ENCODE results near the gene AACS. TPM values are rescaled to one million over a fixed set of nuclear protein-coding genes. Genes with fewer than 3 reads are reported as not detected.

AACS gene
- total and polyA plus RNA-seq, 2 of the 4 experiments (the other 2 are of a cell fraction), result 22.0 to 24.9 TPM

DNA sequence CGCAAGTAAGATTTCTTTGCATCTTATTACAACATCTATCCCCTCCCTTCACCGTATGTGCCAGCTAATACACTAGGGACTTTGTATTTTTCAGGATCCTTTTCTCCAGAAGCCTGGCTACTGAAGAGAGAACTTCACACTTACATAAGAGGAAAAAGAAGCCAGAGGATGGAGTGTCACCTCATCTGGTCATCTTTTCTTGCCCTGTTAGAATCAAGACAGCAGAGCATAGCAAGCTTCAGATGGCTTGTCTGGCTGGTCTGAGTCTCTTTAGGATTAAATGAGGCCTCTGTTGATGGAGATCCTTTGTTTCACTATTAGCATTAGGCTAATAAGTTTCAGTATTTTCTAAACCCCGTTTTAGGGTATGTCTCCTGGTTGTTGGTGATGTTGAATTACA, 14.4 kb upstream of the AACS start:
- CTCF ChIA-PET, result no interaction called here
- no peak overlapping the region for H3K4me2 ChIP-seq (ENCODE audit: low read depth, low read length)
- TF ChIP-seq RCOR1 (IDR thresholded peaks at IDR 0.05; ENCODE audit: insufficient replicate concordance, low read length), result no peak
- no peak for TF ChIP-seq USF2 (IDR thresholded peaks at IDR 0.05; ENCODE audit: low read depth, low read length)
- no peak for TF ChIP-seq FOS (IDR thresholded peaks at IDR 0.05; ENCODE audit: low read depth, low read length)
- TF ChIP-seq BHLHE40 (IDR thresholded peaks at IDR 0.05; ENCODE audit: low read depth, low read length), result no peak
- TF ChIP-seq NFE2L2 (IDR thresholded peaks at IDR 0.05; ENCODE audit: low read depth, low read length), result no peak
- TF ChIP-seq CHD1 (IDR thresholded peaks at IDR 0.05; ENCODE audit: low read depth, low read length), result no peak
- no peak for TF ChIP-seq POLR2A (IDR thresholded peaks at IDR 0.05; ENCODE audit: low read depth, low read length)
- no peak for TF ChIP-seq MAFK (IDR thresholded peaks at IDR 0.05; ENCODE audit: low read depth, low read length)
- no peak overlapping the region for H3K23ac ChIP-seq (ENCODE audit: low read depth, low read length)
- no peak overlapping the region for H2AK9ac ChIP-seq (replicated peaks; ENCODE audit: low read depth, low read length, poor library complexity)
- no peak overlapping the region for H3K27ac ChIP-seq (ENCODE audit: insufficient read depth, low read length)
- no TSS peak for BruUV-seq (replicated peaks)
- intact Hi-C loops (cut with micrococcal nuclease) (no loop called here), dilution Hi-C loops (cut with HindIII; ENCODE audit: low sequenced_read_pairs, unreplicated experiment) (no loop called here), in situ Hi-C loops (cut with MboI; ENCODE audit: low sequenced_read_pairs) (no loop called here)
- 40% methylated on average over 1 of the region's 3 CpGs; no CpG with 5 or more reads in 1 of the 2 experiments for WGBS, 2 experiments (ENCODE audit: extremely low coverage in 2 of 2, insufficient read length in 1 of 2)
- H3K79me1 ChIP-seq (ENCODE audit: low read depth in 1 of 2, low read length in 2 of 2), result no peaks in the 10 kb centered on the region
- DNase-seq (no peak), ATAC-seq (ENCODE audit: low read depth) (no peak)
- H3K9me1 ChIP-seq (ENCODE audit: insufficient read depth, low read length), result peaks cover 3% of the 10 kb centered on the region; the same call in 1 of the 2 replicates
- no peak overlapping the region for H2BK120ac ChIP-seq (ENCODE audit: low read depth, low read length)
- H4K5ac ChIP-seq (ENCODE audit: low read depth, low read length), result no peak overlapping the region
- no peak overlapping the region for H2AK5ac ChIP-seq (ENCODE audit: low read depth, low read length)
- H3K18ac ChIP-seq (ENCODE audit: low read depth, low read length), result no peak overlapping the region
- POLR2A ChIA-PET (ENCODE audit: unreplicated experiment), result no interaction called here
- no peaks in the 10 kb centered on the region for H3K4me1 ChIP-seq (ENCODE audit: control insufficient read depth, insufficient read depth, low read length)
- no peaks in the 10 kb centered on the region for H3K9me3 ChIP-seq (ENCODE audit: control insufficient read depth, insufficient read depth, low read length)
- no peak overlapping the region for H2BK15ac ChIP-seq (ENCODE audit: low read depth, low read length)
- H3K56ac ChIP-seq (ENCODE audit: extremely low read depth, insufficient read depth, low read length), result no peak overlapping the region
- H3K4me3 ChIP-seq (ENCODE audit: insufficient read depth, low read depth, low read length), result no peak overlapping the region
- no peak overlapping the region for H2BK20ac ChIP-seq (ENCODE audit: low read depth, low read length)
- H3K27me3 ChIP-seq (ENCODE audit: control insufficient read depth, insufficient read depth, low read length), result no peaks in the 10 kb centered on the region
- H2BK5ac ChIP-seq (ENCODE audit: low read depth, low read length, poor library complexity, severe bottlenecking), result no peak overlapping the region
- no peak overlapping the region for H4K91ac ChIP-seq (ENCODE audit: insufficient read depth, low read depth, low read length)
- no peak overlapping the region for H3K14ac ChIP-seq (replicated peaks; ENCODE audit: low read depth, low read length)
- no peak overlapping the region for H2AFZ ChIP-seq (replicated peaks; ENCODE audit: low read length, poor library complexity)
- H3K36me3 ChIP-seq (ENCODE audit: control insufficient read depth, insufficient read depth, low read length), result no peaks in the 10 kb centered on the region
- no peak overlapping the region for H3K4ac ChIP-seq (ENCODE audit: low read depth, low read length)
- H3K9ac ChIP-seq (ENCODE audit: low read depth, low read length), result no peak overlapping the region
- no peak overlapping the region for H4K8ac ChIP-seq (ENCODE audit: low read depth in 2 of 2, low read length in 2 of 2)
- H4K20me1 ChIP-seq (ENCODE audit: insufficient read depth, low read length), result no peaks in the 10 kb centered on the region
